Bronchial epithelial cell (primary cell): ENCODE results near the gene ACSM2B. TPM values are rescaled to one million over a fixed set of nuclear protein-coding genes. Genes with fewer than 3 reads are reported as not detected.
"Not testable (repeated sequence)": the region's sequence is repeated elsewhere in the genome, so short reads cannot be mapped to it uniquely, and the experiment has no call there.

ENCODE experiments used
- DNase-seq: peaks from one replicate; pipeline ENCODE4 v3.0.0-alpha.2; 2010; ENCODE audit warnings: low read depth
- FAIRE-seq: peaks from 2 replicates; lab custom pipeline; 2011; peaks lifted over from hg19 to GRCh38; lab: Jason Lieb, UNC
- H3K27me3 ChIP-seq: 2 replicates; pipeline ENCODE4 v1.5.1; 2011; ENCODE audit warnings: low read length; ENCODE audit not compliant: control insufficient read depth, insufficient read depth
- H3K36me3 ChIP-seq: 2 replicates; pipeline ENCODE4 v1.5.1; 2011; ENCODE audit warnings: low read length; ENCODE audit not compliant: control insufficient read depth, insufficient read depth
- H3K4me3 ChIP-seq: 2 replicates; pipeline ENCODE4 v1.5.1; 2011; ENCODE audit warnings: mild to moderate bottlenecking, low read depth, low read length, control low read depth
- CTCF ChIP-seq: IDR thresholded peaks from 2 replicates; pipeline ENCODE4 v1.5.1; 2011; ENCODE audit warnings: mild to moderate bottlenecking, moderate library complexity, low read length, control low read depth, inconsistent platforms; ENCODE audit not compliant: insufficient read depth, severe bottlenecking
- total RNA-seq: library from RNA; depleted of rRNA; stranded (reverse); fragments of >200 nt; gene quantifications from 2 replicates; pipeline ENCODE4 v1.2.1, GENCODE V29; 2014

ACSM2B gene
- total RNA-seq, 1 donor from 2014 or later = not detected

GRCh38 chr16:20568404-20568803, 7.8 kb downstream of the ACSM2B start:
- H3K36me3 ChIP-seq = no peaks in the 10 kb centered on the region
- H3K4me3 ChIP-seq = no peak overlapping the region
- TF ChIP-seq CTCF = no peak
- DNase-seq (no peak), FAIRE-seq (no peak)
- H3K27me3 ChIP-seq = no peaks in the 10 kb centered on the region

- DNase-seq = no peak
- Histone ChIP-seq H3K4me3 (no peak overlapping the region), H3K36me3 (no peaks in the 10 kb centered on the region), H3K27me3 (no peaks in the 10 kb centered on the region)
- TF ChIP-seq CTCF = no peak
- FAIRE-seq = no peak
Measured at GRCh38 chr16:20566864-20567263, 9.3 kb downstream of the ACSM2B start.

GRCh38 chr16:20565334-20565733, 10.8 kb downstream of the ACSM2B start:
- not testable (repeated sequence) for FAIRE-seq, H3K36me3 ChIP-seq, H3K4me3 ChIP-seq, H3K27me3 ChIP-seq, DNase-seq

GRCh38 chr16:20564218-20564617, 11.9 kb downstream of the ACSM2B start:
- peak; percentile 55 for FAIRE-seq
- not testable (repeated sequence) for DNase-seq, H3K4me3 ChIP-seq, H3K36me3 ChIP-seq, H3K27me3 ChIP-seq

GRCh38 chr16:20555628-20556027, 20.5 kb downstream of the ACSM2B start:
- FAIRE-seq, H3K4me3 ChIP-seq, DNase-seq, H3K36me3 ChIP-seq, H3K27me3 ChIP-seq: not testable (repeated sequence)

GRCh38 chr16:20554689-20555088, 21.5 kb downstream of the ACSM2B start:
- not testable (repeated sequence) for DNase-seq, H3K36me3 ChIP-seq, H3K4me3 ChIP-seq, H3K27me3 ChIP-seq
- FAIRE-seq = peak; percentile 64

GRCh38 chr16:20553493-20553892, 22.7 kb downstream of the ACSM2B start:
- H3K4me3 ChIP-seq, H3K27me3 ChIP-seq, DNase-seq, H3K36me3 ChIP-seq: not testable (repeated sequence)
- peak; percentile 95 for FAIRE-seq

GRCh38 chr16:20546951-20547350, 29.2 kb downstream of the ACSM2B start:
- not testable (repeated sequence) for H3K4me3 ChIP-seq, DNase-seq, FAIRE-seq, H3K27me3 ChIP-seq, H3K36me3 ChIP-seq

- not testable (repeated sequence) for H3K27me3 ChIP-seq, DNase-seq, FAIRE-seq, H3K4me3 ChIP-seq, H3K36me3 ChIP-seq
Measured at GRCh38 chr16:20546278-20546853, 29.8 kb downstream of the ACSM2B start.

GRCh38 chr16:20540603-20541316, 35.4 kb downstream of the ACSM2B start:
- H3K36me3 ChIP-seq, DNase-seq, H3K27me3 ChIP-seq, H3K4me3 ChIP-seq: not testable (repeated sequence)
- peak; percentile 23 for FAIRE-seq
